Activated CD8-positive, alpha-beta memory T cell treated with anti-CD3 and anti-CD28 coated beads for 1 hour (primary cell): ENCODE results near the gene NAGPA.

Source experiments
- DNase-seq, 2 donors: peaks; one replicate each; pipeline ENCODE4 v3.0.0-alpha.2; 2020; ENCODE audit warnings: low read depth in 1 of 2; ENCODE audit errors: extremely low read depth in 1 of 2

NAGPA gene

GRCh38 chr16:5004311-5004710, 29.4 kb downstream of the NAGPA start:
- no peak for DNase-seq

- no peak for DNase-seq
Observed at GRCh38 chr16:5003828-5004227, 29.9 kb downstream of the NAGPA start.

GRCh38 chr16:5003211-5003610, 30.5 kb downstream of the NAGPA start:
- DNase-seq = no peak

GRCh38 chr16:5002699-5003143, 31.0 kb downstream of the NAGPA start:
- DNase-seq = no peak

GRCh38 chr16:5001986-5002385, 31.7 kb downstream of the NAGPA start:
- no peak for DNase-seq

GRCh38 chr16:5001571-5001970, 32.2 kb downstream of the NAGPA start:
- no peak for DNase-seq

GRCh38 chr16:5000573-5001001, 33.1 kb downstream of the NAGPA start:
- no peak for DNase-seq

GRCh38 chr16:4994719-4995434, 38.9 kb downstream of the NAGPA start:
- DNase-seq = no peak

GRCh38 chr16:4991754-4992153, 42.0 kb downstream of the NAGPA start:
- no peak for DNase-seq

- no peak for DNase-seq
Observed at GRCh38 chr16:4990415-4990814, 43.3 kb downstream of the NAGPA start.

GRCh38 chr16:4989391-4990006, 44.2 kb downstream of the NAGPA start:
- no peak for DNase-seq

GRCh38 chr16:4988647-4989046, 45.1 kb downstream of the NAGPA start:
- no peak for DNase-seq

- DNase-seq = no peak
Observed at GRCh38 chr16:4987580-4988374, 46.0 kb downstream of the NAGPA start.

- DNase-seq = no peak
Observed at GRCh38 chr16:4987250-4987579, 46.5 kb downstream of the NAGPA start.

- no peak for DNase-seq
Observed at GRCh38 chr16:4984174-4984990, 49.4 kb downstream of the NAGPA start.

- no peak for DNase-seq
Observed at GRCh38 chr16:4982056-4982867, 51.5 kb downstream of the NAGPA start.

GRCh38 chr16:4981473-4981872, 52.3 kb downstream of the NAGPA start:
- no peak for DNase-seq

GRCh38 chr16:4980691-4981090, 53.0 kb downstream of the NAGPA start:
- no peak for DNase-seq

GRCh38 chr16:4979736-4980660, 53.7 kb downstream of the NAGPA start:
- no peak for DNase-seq
